PC-3 (cell line): ENCODE measurements around the gene PRSS56. TPM values are rescaled to one million over a fixed set of nuclear protein-coding genes. Genes with fewer than 3 reads are reported as not detected.

Experiments used
- ATAC-seq: fragments of 200-7000 bp; cut with Tn5 transposase; 2 replicates; pipeline ENCODE4 v1.9.1; 2020; ENCODE audit warnings: mild to moderate bottlenecking, moderate library complexity
- BruUV-seq: library from RNA; stranded (reverse); fragments of 400-500 nt; replicated peaks from 2 replicates; lab custom pipeline; 2021; lab: Mats Ljungman, UMichigan
- CTCF ChIA-PET: fragments of 300-600 bp; sonication (Branson Sonifier 250); formaldehyde crosslinking; loops from one replicate; lab custom pipeline; 2022; ENCODE audit warnings: antibody characterized with exemption; lab: Charles Lee
- POLR2A ChIA-PET: fragments of 300-600 bp; sonication (Branson Sonifier 250); formaldehyde crosslinking; loops from one replicate; lab custom pipeline; 2022; ENCODE audit warnings: antibody characterized with exemption; ENCODE audit not compliant: unreplicated experiment; lab: Charles Lee
- DNase-seq: peaks from one replicate; pipeline ENCODE4 v3.0.0-alpha.2; 2015
- H2AFZ ChIP-seq: fragments of 300-600 bp; sonication (generic); 2 replicates; pipeline ENCODE4 v1.6.0; 2016; ENCODE audit warnings: antibody characterized with exemption, low read length
- H3F3A ChIP-seq: fragments of 300-600 bp; sonication (generic); one replicate; pipeline ENCODE4 v1.6.0; 2017; ENCODE audit warnings: antibody characterized with exemption, low read length, control low read depth, mild to moderate bottlenecking; ENCODE audit not compliant: unreplicated experiment
- H3K27ac ChIP-seq: fragments of 300-600 bp; sonication (generic); 2 replicates; pipeline ENCODE4 v1.5.1; 2016; ENCODE audit warnings: mild to moderate bottlenecking, low read length
- H3K27me3 ChIP-seq: fragments of 300-600 bp; sonication (generic); 2 replicates; pipeline ENCODE4 v1.6.1; 2016; ENCODE audit warnings: low read length, mixed read lengths
- H3K36me3 ChIP-seq: fragments of 300-600 bp; sonication (generic); 2 replicates; pipeline ENCODE4 v1.6.1; 2016; ENCODE audit warnings: low read depth, mixed run types, low read length, mixed read lengths
- H3K4me1 ChIP-seq: fragments of 300-600 bp; sonication (generic); 2 replicates; pipeline ENCODE4 v1.5.1; 2016; ENCODE audit warnings: low read length; ENCODE audit not compliant: insufficient read depth
- H3K4me2 ChIP-seq: fragments of 300-600 bp; sonication (generic); 2 replicates; pipeline ENCODE4 v1.6.0; 2016; ENCODE audit warnings: low read length
- H3K4me3 ChIP-seq: fragments of 300-600 bp; sonication (generic); 2 replicates; pipeline ENCODE4 v1.5.1; 2016; ENCODE audit warnings: mild to moderate bottlenecking, low read length, mixed read lengths
- H3K79me2 ChIP-seq: fragments of 300-600 bp; sonication (generic); 2 replicates; pipeline ENCODE4 v1.6.1; 2017; ENCODE audit warnings: low read length, mixed read lengths
- H3K9ac ChIP-seq: fragments of 300-600 bp; sonication (generic); 2 replicates; pipeline ENCODE4 v1.6.0; 2016; ENCODE audit warnings: mild to moderate bottlenecking, low read length
- H3K9me2 ChIP-seq: fragments of 300-600 bp; sonication (generic); replicated peaks from 2 replicates; pipeline ENCODE4 v1.6.1; 2016; ENCODE audit warnings: mixed run types, low read length, mixed read lengths
- H3K9me3 ChIP-seq: fragments of 300-600 bp; sonication (generic); 2 replicates; pipeline ENCODE4 v1.6.1; 2016; ENCODE audit warnings: low read length, mixed read lengths
- H4K20me1 ChIP-seq: fragments of 300-600 bp; sonication (generic); 2 replicates; pipeline ENCODE4 v1.6.1; 2016; ENCODE audit warnings: low read length, mixed read lengths
- CTCF ChIP-seq: fragments of 300-600 bp; sonication (generic); conservative IDR thresholded peaks from 2 replicates; pipeline ENCODE4 v1.5.1; 2017; ENCODE audit warnings: antibody characterized with exemption, low read depth, mild to moderate bottlenecking, low read length
- EZH2 ChIP-seq: fragments of 300-600 bp; sonication (generic); IDR thresholded peaks from one replicate; pipeline ENCODE4 v1.6.1; 2017; ENCODE audit warnings: antibody characterized with exemption, mild to moderate bottlenecking, low read length; ENCODE audit not compliant: unreplicated experiment
- EZH2phosphoT487 ChIP-seq: fragments of 300-600 bp; sonication (generic); IDR thresholded peaks from 2 replicates; pipeline ENCODE4 v1.6.1; 2018; ENCODE audit warnings: mild to moderate bottlenecking, antibody characterized with exemption, low read length, borderline replicate concordance
- intact Hi-C: fragments of 100-400 bp; cut with micrococcal nuclease; formaldehyde crosslinking; loops from 2 replicates; pipeline ENCODE4 v1.9.0; 2023
- total RNA-seq: library from RNA; depleted of rRNA; stranded (reverse); fragments of >200 nt; gene quantifications from 2 replicates; pipeline ENCODE4 v1.2.3, GENCODE V29; 2014

Gene PRSS56
- total RNA-seq, 1 experiment from 2014 or later = not detected

- POLR2A ChIA-PET = no interaction called here
- DNase-seq = no peak
- no TSS peak for BruUV-seq
These were observed 15.8 kb upstream of the PRSS56 start for GRCh38 chr2:232504438-232504837.

GRCh38 chr2:232505856-232506255 lies 14.3 kb upstream of the PRSS56 start:
- intact Hi-C loops = no loop called here
- Histone ChIP-seq H3K36me3 (no peaks in the 10 kb centered on the region), H3K9me3 (no peaks in the 10 kb centered on the region), H3K4me3 (no peak overlapping the region), H2AFZ (no peak overlapping the region), H3F3A (no peaks in the 10 kb centered on the region), H3K9me2 (no peaks in the 10 kb centered on the region), H3K4me2 (no peak overlapping the region), H4K20me1 (no peaks in the 10 kb centered on the region), H3K79me2 (no peaks in the 10 kb centered on the region), H3K27ac (no peak overlapping the region), H3K9ac (no peak overlapping the region), H3K27me3 (peaks cover 23% of the 10 kb centered on the region), H3K4me1 (no peaks in the 10 kb centered on the region)
- ChIA-PET POLR2A (no interaction called here), CTCF (no interaction called here)
- ATAC-seq = no peak
- DNase-seq = no peak
- TF ChIP-seq CTCF (no peak), EZH2 (no peak), EZH2phosphoT487 (no peak)
- no TSS peak for BruUV-seq

More at GRCh38 chr2:232504438-232504837, 15.8 kb upstream of the PRSS56 start:
- H3K79me2 ChIP-seq = no peaks in the 10 kb centered on the region
- no peak overlapping the region for H2AFZ ChIP-seq
- no peak overlapping the region for H3K27ac ChIP-seq
- H3K4me1 ChIP-seq = no peaks in the 10 kb centered on the region
- H3K9me3 ChIP-seq = no peaks in the 10 kb centered on the region
- no peak overlapping the region for H3K4me3 ChIP-seq
- TF ChIP-seq EZH2 = no peak
- no peak for TF ChIP-seq EZH2phosphoT487
- TF ChIP-seq CTCF = no peak
- peaks cover 23% of the 10 kb centered on the region for H3K27me3 ChIP-seq
- H3K4me2 ChIP-seq = no peak overlapping the region
- intact Hi-C loops = no loop called here
- H3F3A ChIP-seq = no peaks in the 10 kb centered on the region
- no peak for ATAC-seq
- H3K36me3 ChIP-seq = no peaks in the 10 kb centered on the region
- H3K9me2 ChIP-seq = no peaks in the 10 kb centered on the region
- no peaks in the 10 kb centered on the region for H4K20me1 ChIP-seq
- H3K9ac ChIP-seq = no peak overlapping the region
- CTCF ChIA-PET = no interaction called here

- H3K4me1 ChIP-seq = no peaks in the 10 kb centered on the region
- peaks cover 23% of the 10 kb centered on the region for H3K27me3 ChIP-seq
- no peaks in the 10 kb centered on the region for H3F3A ChIP-seq
- BruUV-seq = no TSS peak
- no peaks in the 10 kb centered on the region for H3K9me2 ChIP-seq
- H3K79me2 ChIP-seq = no peaks in the 10 kb centered on the region
- H2AFZ ChIP-seq = no peak overlapping the region
- ChIA-PET POLR2A (no interaction called here), CTCF (no interaction called here)
- no peak overlapping the region for H3K9ac ChIP-seq
- DNase-seq = no peak
- TF ChIP-seq EZH2 (no peak), CTCF (no peak), EZH2phosphoT487 (no peak)
- H4K20me1 ChIP-seq = no peaks in the 10 kb centered on the region
- H3K4me3 ChIP-seq = no peak overlapping the region
- no peak for ATAC-seq
- no peaks in the 10 kb centered on the region for H3K9me3 ChIP-seq
- H3K36me3 ChIP-seq = no peaks in the 10 kb centered on the region
- H3K27ac ChIP-seq = no peak overlapping the region
- intact Hi-C loops = no loop called here
- no peak overlapping the region for H3K4me2 ChIP-seq
These were observed 13.5 kb upstream of the PRSS56 start for GRCh38 chr2:232506709-232507108.
